Activated CD4-positive, alpha-beta memory T cell treated with anti-CD3 and anti-CD28 coated beads for 36 hours (primary cell): ENCODE results near the gene EIF4G3. TPM values are rescaled to one million over a fixed set of nuclear protein-coding genes. Genes with fewer than 3 reads are reported as not detected.
A peak's percentile ranks its signal among the peaks of the same experiment; 100 is the strongest.

Experiments used
- CTCF ChIA-PET: fragments of 350-600 bp; sonication (Branson Sonifier 250); formaldehyde crosslinking; loops from one replicate; lab custom pipeline; 2021; ENCODE audit warnings: antibody characterized with exemption, inconsistent platforms; lab: Charles Lee
- POLR2A ChIA-PET: fragments of 350-600 bp; sonication (Branson Sonifier 250); formaldehyde crosslinking; loops from one replicate; lab custom pipeline; 2021; ENCODE audit warnings: antibody characterized with exemption; lab: Charles Lee
- DNase-seq: peaks from one replicate; pipeline ENCODE4 v3.0.0-alpha.2; 2020
- H3K27ac Mint-ChIP-seq: one replicate; pipeline ENCODE4 v1.8.0; 2021; ENCODE audit warnings: mixed read lengths
- H3K27me3 Mint-ChIP-seq: one replicate; pipeline ENCODE4 v1.8.0; 2021; ENCODE audit warnings: mixed read lengths
- H3K36me3 Mint-ChIP-seq: one replicate; pipeline ENCODE4 v1.8.0; 2021; ENCODE audit warnings: mixed read lengths
- H3K4me1 Mint-ChIP-seq: one replicate; pipeline ENCODE4 v1.8.0; 2021; ENCODE audit warnings: low read depth, mixed read lengths
- H3K4me3 Mint-ChIP-seq: one replicate; pipeline ENCODE4 v1.8.0; 2021; ENCODE audit warnings: mild to moderate bottlenecking, mixed read lengths
- H3K9me3 Mint-ChIP-seq: one replicate; pipeline ENCODE4 v1.8.0; 2021; ENCODE audit warnings: mixed read lengths
- intact Hi-C: fragments of 100-400 bp; cut with micrococcal nuclease; formaldehyde crosslinking; loops from one replicate; pipeline ENCODE4 v1.15.1; 2023
- total RNA-seq, 2 experiments: library from RNA; stranded (reverse); gene quantifications; one replicate each; pipeline ENCODE4 v1.2.3, GENCODE V29; 2021

Gene EIF4G3
- total RNA-seq, 2 experiments from 2014 or later: 39.9 to 42.7 TPM

- H3K27me3 Mint-ChIP-seq: peaks cover 3% of the 10 kb centered on the region
- peak overlapping the region; percentile 93 for H3K27ac Mint-ChIP-seq
- CTCF ChIA-PET: no interaction called here
- POLR2A ChIA-PET: interaction anchor here (0.6 to 1.4 kb wide), 2 partner anchors 14 to 101 kb away, joined by 3 to 5 read pairs; no protein-coding TSS in a partner anchor
- peaks cover 4% of the 10 kb centered on the region for H3K36me3 Mint-ChIP-seq
- peak overlapping the region; percentile 87 for H3K4me3 Mint-ChIP-seq
- no peak for DNase-seq
- H3K9me3 Mint-ChIP-seq: no peaks in the 10 kb centered on the region
- intact Hi-C loops: loop anchor here (1.0 to 2.0 kb wide), 5 partner anchors 55 to 507 kb away; partner anchors contain the start of genes DDOST and SH2D5
- H3K4me1 Mint-ChIP-seq: peaks cover 22% of the 10 kb centered on the region
Measured at GRCh38 chr1:20787840-20788795, 388.6 kb downstream of the EIF4G3 start.

GRCh38 chr1:20787029-20787839 is 389.5 kb downstream of the EIF4G3 start, which contains the start of gene HP1BP3:
Gene HP1BP3 (minus strand): TSS chr1:20787307. CDS start chr1:20780440, 6,867 bp downstream.
- H3K27ac Mint-ChIP-seq: peak within 1 kb of the TSS; percentile 93
- POLR2A ChIA-PET: interaction anchor here (0.7 to 1.5 kb wide), 12 partner anchors 13 to 558 kb away, joined by 3 to 7 read pairs (median 4); no protein-coding TSS in a partner anchor
- peaks cover 4% of the 10 kb centered on the region for H3K36me3 Mint-ChIP-seq
- intact Hi-C loops: loop anchor here (1.0 to 2.0 kb wide), 5 partner anchors 54 to 508 kb away; partner anchors contain the start of genes DDOST and SH2D5
- peaks cover 3% of the 10 kb centered on the region for H3K27me3 Mint-ChIP-seq
- peak; percentile 85 for DNase-seq
- H3K4me1 Mint-ChIP-seq: peaks cover 22% of the 10 kb centered on the region
- H3K9me3 Mint-ChIP-seq: no peaks in the 10 kb centered on the region
- H3K4me3 Mint-ChIP-seq: peak within 1 kb of the TSS; percentile 92
- CTCF ChIA-PET: interaction anchor here (1.0 to 1.6 kb wide), 3 partner anchors 17 to 387 kb away, joined by 3 to 6 read pairs (median 3); no protein-coding TSS in a partner anchor

GRCh38 chr1:20786253-20787028 is 390.3 kb downstream of the EIF4G3 start:
- peaks cover 4% of the 10 kb centered on the region for H3K36me3 Mint-ChIP-seq

GRCh38 chr1:20785907-20786252 is 390.8 kb downstream of the EIF4G3 start:
- no peak for DNase-seq
- intact Hi-C loops: loop anchor here (2.0 kb wide), 4 partner anchors 53 to 509 kb away; partner anchors contain the start of genes DDOST and SH2D5

More at GRCh38 chr1:20786253-20787028, 390.3 kb downstream of the EIF4G3 start:
- peak overlapping the region; percentile 93 for H3K27ac Mint-ChIP-seq
- intact Hi-C loops: loop anchor here (1.0 to 2.0 kb wide), 5 partner anchors 54 to 508 kb away; partner anchors contain the start of genes DDOST and SH2D5
- peak; percentile 97 for DNase-seq
- peak overlapping the region; percentile 92 for H3K4me3 Mint-ChIP-seq
- ChIA-PET POLR2A (interaction anchor here (0.6 to 1.5 kb wide), 14 partner anchors 13 to 1569 kb away, joined by 3 to 7 read pairs (median 4); no protein-coding TSS in a partner anchor), CTCF (interaction anchor here (0.8 to 1.6 kb wide), 4 partner anchors 16 to 409 kb away, joined by 3 to 6 read pairs (median 4); no protein-coding TSS in a partner anchor)
- H3K27me3 Mint-ChIP-seq: peaks cover 3% of the 10 kb centered on the region
- no peaks in the 10 kb centered on the region for H3K9me3 Mint-ChIP-seq
- peaks cover 27% of the 10 kb centered on the region for H3K4me1 Mint-ChIP-seq

GRCh38 chr1:20775700-20776099 is 401.0 kb downstream of the EIF4G3 start:
- Mint-ChIP-seq H3K9me3 (no peaks in the 10 kb centered on the region), H3K27ac (no peak overlapping the region), H3K4me3 (no peak overlapping the region), H3K36me3 (peaks cover 39% of the 10 kb centered on the region), H3K4me1 (peaks cover 19% of the 10 kb centered on the region), H3K27me3 (no peaks in the 10 kb centered on the region)
- ChIA-PET POLR2A (no interaction called here), CTCF (no interaction called here)
- intact Hi-C loops: no loop called here
- no peak for DNase-seq

More at GRCh38 chr1:20785907-20786252, 390.8 kb downstream of the EIF4G3 start:
- peak overlapping the region; percentile 93 for H3K27ac Mint-ChIP-seq
- CTCF ChIA-PET: interaction anchor here (0.8 to 1.6 kb wide), 3 partner anchors 16 to 409 kb away, joined by 3 to 6 read pairs (median 4); no protein-coding TSS in a partner anchor
- peak overlapping the region; percentile 92 for H3K4me3 Mint-ChIP-seq
- peaks cover 32% of the 10 kb centered on the region for H3K4me1 Mint-ChIP-seq
- no peaks in the 10 kb centered on the region for H3K9me3 Mint-ChIP-seq
- H3K36me3 Mint-ChIP-seq: peaks cover 8% of the 10 kb centered on the region
- H3K27me3 Mint-ChIP-seq: peaks cover 2% of the 10 kb centered on the region
- POLR2A ChIA-PET: interaction anchor here (0.7 to 1.5 kb wide), 7 partner anchors 12 to 560 kb away, joined by 3 to 7 read pairs (median 4); no protein-coding TSS in a partner anchor

- Mint-ChIP-seq H3K4me3 (no peak overlapping the region), H3K4me1 (peaks cover 6% of the 10 kb centered on the region), H3K27me3 (no peaks in the 10 kb centered on the region), H3K9me3 (no peaks in the 10 kb centered on the region), H3K36me3 (peaks cover 46% of the 10 kb centered on the region), H3K27ac (no peak overlapping the region)
- DNase-seq: no peak
- intact Hi-C loops: no loop called here
- CTCF ChIA-PET: interaction anchor here (0.7 to 1.5 kb wide), 2 partner anchors 278 to 423 kb away, joined by 3 read pairs; no protein-coding TSS in a partner anchor
- POLR2A ChIA-PET: no interaction called here
Measured at GRCh38 chr1:20771780-20772179, 404.9 kb downstream of the EIF4G3 start.

GRCh38 chr1:20770314-20771087 is 406.2 kb downstream of the EIF4G3 start:
- intact Hi-C loops: no loop called here
- ChIA-PET POLR2A (interaction anchor here (1.0 kb wide), 1 partner anchor 16 kb away, joined by 4 read pairs; the partner anchor contains the start of gene HP1BP3), CTCF (interaction anchor here (0.7 to 1.5 kb wide), 5 partner anchors 16 to 276 kb away, joined by 3 read pairs; no protein-coding TSS in a partner anchor)
- H3K27me3 Mint-ChIP-seq: no peaks in the 10 kb centered on the region
- DNase-seq: no peak
- H3K9me3 Mint-ChIP-seq: no peaks in the 10 kb centered on the region
- H3K4me3 Mint-ChIP-seq: no peak overlapping the region
- no peaks in the 10 kb centered on the region for H3K4me1 Mint-ChIP-seq
- no peak overlapping the region for H3K27ac Mint-ChIP-seq
- peaks cover 48% of the 10 kb centered on the region for H3K36me3 Mint-ChIP-seq

GRCh38 chr1:20767271-20767670 is 409.4 kb downstream of the EIF4G3 start:
- Mint-ChIP-seq H3K27ac (no peak overlapping the region), H3K9me3 (no peaks in the 10 kb centered on the region), H3K36me3 (peaks cover 44% of the 10 kb centered on the region), H3K4me1 (no peaks in the 10 kb centered on the region), H3K27me3 (no peaks in the 10 kb centered on the region), H3K4me3 (no peak overlapping the region)
- ChIA-PET CTCF (interaction anchor here (0.8 kb wide), 1 partner anchor 742 kb away, joined by 3 read pairs; the partner anchor contains the start of gene ALPL), POLR2A (interaction anchor here (0.7 kb wide), 1 partner anchor 293 kb away, joined by 3 read pairs; no protein-coding TSS in a partner anchor)
- DNase-seq: no peak
- intact Hi-C loops: no loop called here

GRCh38 chr1:20763417-20763816 is 413.3 kb downstream of the EIF4G3 start:
- Mint-ChIP-seq H3K27me3 (no peaks in the 10 kb centered on the region), H3K4me1 (no peaks in the 10 kb centered on the region), H3K4me3 (no peak overlapping the region), H3K27ac (no peak overlapping the region), H3K9me3 (no peaks in the 10 kb centered on the region), H3K36me3 (peaks cover 46% of the 10 kb centered on the region)
- ChIA-PET CTCF (no interaction called here), POLR2A (no interaction called here)
- intact Hi-C loops: no loop called here
- no peak for DNase-seq

- no peak for DNase-seq
- intact Hi-C loops: no loop called here
- H3K36me3 Mint-ChIP-seq: peaks cover 50% of the 10 kb centered on the region
- ChIA-PET POLR2A (no interaction called here), CTCF (interaction anchor here (0.7 kb wide), 1 partner anchor 435 kb away, joined by 3 read pairs; no protein-coding TSS in a partner anchor)
- H3K27ac Mint-ChIP-seq: no peak overlapping the region
- no peak overlapping the region for H3K4me3 Mint-ChIP-seq
- H3K4me1 Mint-ChIP-seq: no peaks in the 10 kb centered on the region
- no peaks in the 10 kb centered on the region for H3K27me3 Mint-ChIP-seq
- H3K9me3 Mint-ChIP-seq: no peaks in the 10 kb centered on the region
Measured at GRCh38 chr1:20760322-20760721, 416.4 kb downstream of the EIF4G3 start.
